NOMO-1 (cell line): ENCODE results near the gene STK33.

Experiments
- DNase-seq, 2 experiments: peaks; one replicate each; lab custom pipeline; 2025; ENCODE audit not compliant: unreplicated experiment in 2 of 2; lab: John Stamatoyannopoulos, UW

STK33 gene

DNA sequence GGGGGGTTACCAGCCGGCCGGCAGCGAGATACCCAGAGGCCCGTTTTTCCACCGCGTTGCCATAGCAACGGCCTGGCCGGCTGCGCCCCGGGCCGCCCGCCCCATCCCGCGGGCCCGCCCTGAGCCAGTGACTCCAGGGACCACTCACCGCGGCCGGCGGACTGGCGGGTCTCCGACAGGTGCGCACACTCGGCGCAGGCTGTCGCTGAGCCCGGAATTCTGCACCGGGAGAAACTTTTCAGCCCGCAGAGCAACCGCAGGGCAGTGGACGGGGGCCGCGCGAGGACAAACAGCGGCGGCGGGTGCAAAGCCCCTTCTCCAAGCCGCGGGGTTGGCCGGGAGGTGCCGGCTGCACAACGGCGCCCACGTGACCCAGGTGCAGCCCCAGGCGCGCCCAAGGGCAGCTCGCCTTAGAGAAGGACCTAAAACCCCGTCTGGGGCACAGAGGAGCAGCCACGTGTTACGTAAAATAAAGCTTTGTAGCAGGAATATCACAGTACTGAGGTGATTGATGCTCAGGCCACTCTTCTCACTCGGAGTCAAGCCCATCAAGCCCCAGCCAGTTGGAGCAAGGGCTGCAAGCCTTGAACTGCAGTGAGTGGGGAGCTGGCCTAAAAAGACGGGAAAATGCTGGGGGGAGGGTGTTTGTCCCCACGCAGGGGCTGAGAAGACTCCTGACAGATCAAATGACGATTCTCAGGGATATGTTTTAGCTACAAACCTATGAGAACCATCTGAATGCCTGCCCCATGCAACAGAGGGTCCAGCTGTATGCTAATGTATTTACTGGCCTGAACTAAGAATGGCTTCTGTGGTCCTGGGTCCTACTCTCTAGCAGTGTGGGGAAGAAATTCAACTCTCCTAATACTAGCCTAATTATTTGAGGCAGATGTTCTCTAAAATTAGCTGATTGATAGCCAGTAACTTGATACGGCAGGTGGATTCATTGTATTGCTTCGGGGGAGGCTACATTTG is at the start of gene STK33:
STK33 (minus strand) TSS at position 294 of the 975 bp plus-strand sequence. CDS start 119,323 bp downstream, outside the sequence.
- DNase-seq: peak; percentile 31 to 46

DNA sequence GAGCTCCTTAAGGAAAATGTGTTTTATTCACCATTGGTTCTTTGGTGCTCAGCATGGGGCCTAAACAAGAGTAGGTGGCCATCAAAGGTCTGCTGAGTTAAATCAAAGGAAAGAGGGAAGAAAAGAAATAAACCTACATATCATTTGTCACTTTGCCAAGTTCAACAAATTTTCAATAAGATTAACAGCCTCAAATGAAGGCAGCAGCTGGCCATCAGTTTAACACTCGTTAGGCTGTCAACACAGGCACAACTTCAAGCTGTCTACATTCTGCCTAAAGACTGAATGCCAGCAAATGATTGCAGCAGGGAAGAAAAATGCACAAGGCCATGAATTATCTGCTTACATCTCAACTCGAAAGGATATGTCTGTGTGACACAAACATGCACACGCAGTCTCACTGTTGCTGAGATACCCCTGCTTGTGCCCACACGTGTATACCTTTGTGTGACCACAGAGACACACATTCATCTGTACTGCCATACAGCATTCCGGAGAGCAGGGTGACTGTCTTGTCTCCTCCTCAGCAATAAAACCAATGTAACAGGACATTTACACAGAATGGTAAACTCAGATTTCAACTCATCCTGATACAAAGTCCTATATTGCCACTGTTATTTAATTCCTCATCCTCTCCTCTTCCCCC is 48.3 kb upstream of the STK33 start:
- no peak for DNase-seq

DNA sequence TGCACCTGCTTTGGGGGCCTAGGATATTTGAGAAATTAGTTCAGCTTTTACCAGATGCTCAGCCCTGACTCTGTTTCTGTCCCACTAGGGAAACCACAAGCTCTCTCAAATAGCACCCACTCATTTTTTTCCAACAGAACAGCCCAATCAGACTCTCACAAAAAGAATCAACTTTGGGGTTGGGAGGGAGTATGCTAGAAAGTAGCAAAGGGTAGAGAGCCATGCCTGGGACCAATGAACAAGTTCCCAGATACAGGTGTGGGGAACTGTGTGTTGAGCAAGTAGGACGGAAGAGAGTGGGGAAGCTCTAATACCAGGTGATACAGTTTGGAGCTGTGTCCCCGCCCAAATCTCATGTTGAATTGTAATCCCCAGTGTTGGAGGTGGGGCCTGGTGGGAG is 47.3 kb upstream of the STK33 start:
- no peak for DNase-seq

DNA sequence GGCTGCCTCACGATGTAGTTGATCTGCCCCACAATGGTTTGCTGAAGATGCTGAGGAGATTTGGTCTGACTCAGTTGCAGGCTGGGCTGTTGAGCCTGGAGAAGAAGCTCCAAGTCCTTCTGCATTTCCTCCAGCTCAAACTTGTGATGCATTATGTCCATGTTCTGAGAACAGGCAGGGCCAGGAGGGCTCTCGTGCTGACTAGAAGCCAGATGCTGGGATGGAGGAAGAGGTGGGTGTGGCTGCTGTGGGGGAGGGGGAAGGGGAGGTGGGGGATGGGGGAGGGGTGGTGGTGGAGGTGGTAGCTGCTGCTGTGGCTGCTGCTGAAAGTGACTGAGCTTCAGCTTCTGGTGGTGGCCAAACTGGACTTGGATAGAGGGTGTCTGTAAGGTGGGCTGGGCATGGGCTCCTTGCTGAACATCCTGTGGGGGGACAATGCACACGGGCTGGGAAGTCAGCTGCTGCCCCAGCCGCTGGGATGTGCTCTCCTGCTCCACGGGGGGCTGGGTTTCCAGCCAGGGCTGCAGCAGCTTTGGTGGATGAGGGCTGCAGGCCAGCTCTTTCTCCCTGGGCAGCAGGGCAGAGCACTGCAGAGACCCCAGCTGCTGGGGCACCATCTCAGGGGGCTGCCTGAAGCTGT is 46.4 kb upstream of the STK33 start:
- DNase-seq: no peak

DNA sequence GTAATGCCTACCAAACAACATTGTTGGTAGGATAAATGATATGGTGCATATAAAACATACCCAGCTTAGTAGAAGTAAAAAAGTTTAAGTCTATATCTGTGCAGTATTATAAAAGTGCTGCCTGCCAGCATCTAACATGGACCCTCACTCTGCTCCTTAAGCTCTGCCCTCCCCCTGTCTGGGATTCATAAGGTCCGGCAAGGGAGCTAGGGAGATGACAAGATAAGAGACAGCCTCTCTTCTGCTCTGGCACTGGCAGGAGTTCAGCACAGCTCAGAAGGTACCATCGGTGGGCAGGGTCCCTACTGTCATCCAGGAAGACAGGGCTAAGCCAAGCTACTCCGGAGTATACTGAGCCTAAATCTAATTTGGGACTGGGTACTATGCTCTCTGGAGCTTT is 45.6 kb upstream of the STK33 start:
- no peak for DNase-seq

DNA sequence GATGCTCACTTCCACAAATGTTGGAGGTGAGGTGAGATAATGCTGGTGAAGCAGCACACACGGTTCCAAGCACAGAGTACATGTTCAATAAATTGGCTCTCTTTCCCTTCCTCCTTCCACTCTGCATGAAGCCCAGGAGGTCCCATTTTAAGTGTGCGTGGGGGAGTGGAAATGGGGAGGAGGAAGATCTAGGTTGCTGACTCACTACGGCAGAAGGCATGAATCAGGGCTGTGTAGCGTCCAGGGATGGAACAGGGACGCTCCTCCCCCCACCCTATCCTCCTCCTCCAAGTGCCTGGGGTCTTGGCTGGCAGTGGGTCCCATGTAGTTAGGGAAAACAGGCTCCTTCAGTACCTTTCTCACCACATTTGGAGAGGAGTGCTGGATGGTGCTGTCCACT is 44.3 kb upstream of the STK33 start:
- no peak for DNase-seq

DNA sequence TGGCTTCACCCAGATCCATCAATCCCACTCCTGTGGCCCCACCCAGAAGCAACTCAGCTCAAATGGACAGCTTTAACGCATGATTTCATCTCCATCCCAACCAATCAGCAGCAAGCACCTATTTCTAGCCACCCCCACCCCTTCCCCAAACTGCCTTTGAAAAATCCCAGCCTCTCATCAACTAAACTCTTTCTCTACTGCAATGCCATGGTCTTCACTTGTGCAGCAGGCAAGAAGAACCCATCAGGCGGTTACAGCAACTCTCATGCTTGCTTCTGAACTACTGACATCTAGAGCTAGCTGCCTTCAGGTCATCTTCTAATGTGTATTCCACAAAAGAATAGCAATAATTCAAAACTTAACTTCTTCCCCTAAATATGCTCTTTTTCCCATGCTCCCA is 42.1 kb upstream of the STK33 start:
- no peak for DNase-seq

DNA sequence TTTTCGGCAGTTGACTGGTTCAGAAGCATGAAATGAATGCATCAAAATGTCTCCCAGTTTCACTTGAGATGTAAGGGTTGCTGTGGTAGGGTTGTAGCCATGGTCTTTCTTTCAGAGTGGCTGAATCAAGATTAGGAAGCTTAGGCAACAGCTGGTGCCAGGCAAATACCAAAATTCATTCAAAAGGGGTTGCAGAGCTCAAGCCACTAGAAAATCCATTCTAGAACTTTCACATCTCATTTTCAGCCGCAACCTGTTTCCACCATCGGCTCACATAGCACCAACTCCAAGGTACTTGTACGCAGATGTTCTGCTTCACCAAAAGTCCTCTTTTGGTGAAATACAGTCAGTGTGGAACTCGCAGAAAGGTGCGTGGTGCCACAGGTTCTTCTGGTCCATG is 40.5 kb upstream of the STK33 start:
- DNase-seq: no peak

DNA sequence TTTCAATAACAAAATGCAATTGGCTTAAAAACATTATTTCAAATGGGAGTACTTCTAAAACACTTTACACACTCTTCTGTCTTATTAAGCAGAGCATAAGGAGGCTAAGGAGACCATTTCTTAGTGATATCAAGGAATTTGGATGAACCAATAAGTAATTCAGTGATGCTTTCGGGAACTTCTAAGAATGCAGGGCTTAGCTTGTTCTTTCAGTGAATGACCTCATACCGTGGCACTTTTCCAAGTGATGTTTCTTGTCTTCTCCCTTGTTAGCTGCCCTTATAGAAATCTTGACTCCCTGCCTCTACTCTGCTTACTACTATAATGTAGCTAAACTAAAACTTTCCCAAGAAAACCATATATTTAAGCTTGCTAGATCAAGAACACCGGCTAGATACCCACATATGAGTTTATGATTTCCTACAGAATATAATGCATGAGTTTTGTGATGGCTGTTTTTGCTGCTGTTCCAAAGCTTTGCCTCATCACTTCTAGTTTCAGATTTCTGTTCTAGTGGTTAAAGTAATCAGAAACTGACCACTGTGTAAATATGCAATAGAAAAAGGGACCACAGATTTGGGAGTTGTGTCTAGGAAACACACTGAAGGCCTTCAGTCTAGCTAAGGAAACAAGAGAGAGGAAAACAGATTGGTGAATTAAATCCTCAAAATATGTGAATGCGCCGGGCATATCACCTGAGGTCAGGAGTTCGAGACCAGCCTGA is 37.5 kb upstream of the STK33 start:
- no peak for DNase-seq

DNA sequence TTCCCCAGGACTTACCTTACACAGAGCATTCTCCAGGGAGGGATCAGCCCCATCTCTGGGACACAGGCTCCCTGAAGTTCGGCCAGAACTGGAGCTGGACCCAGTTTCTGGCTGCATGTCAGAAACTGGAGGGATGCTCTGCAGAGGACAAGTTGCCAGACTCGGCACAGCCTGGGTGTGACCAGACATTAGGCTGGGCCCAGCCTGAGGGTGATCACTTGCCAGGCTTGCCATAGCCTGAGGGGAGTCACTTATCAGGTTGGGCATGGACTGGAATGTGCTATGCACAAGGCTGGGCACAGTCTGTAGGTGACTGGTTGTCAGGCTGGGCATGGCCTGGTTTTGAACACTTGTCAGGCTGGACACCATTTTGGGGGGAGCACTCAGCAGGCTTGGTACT is 30.7 kb upstream of the STK33 start:
- DNase-seq: no peak

DNA sequence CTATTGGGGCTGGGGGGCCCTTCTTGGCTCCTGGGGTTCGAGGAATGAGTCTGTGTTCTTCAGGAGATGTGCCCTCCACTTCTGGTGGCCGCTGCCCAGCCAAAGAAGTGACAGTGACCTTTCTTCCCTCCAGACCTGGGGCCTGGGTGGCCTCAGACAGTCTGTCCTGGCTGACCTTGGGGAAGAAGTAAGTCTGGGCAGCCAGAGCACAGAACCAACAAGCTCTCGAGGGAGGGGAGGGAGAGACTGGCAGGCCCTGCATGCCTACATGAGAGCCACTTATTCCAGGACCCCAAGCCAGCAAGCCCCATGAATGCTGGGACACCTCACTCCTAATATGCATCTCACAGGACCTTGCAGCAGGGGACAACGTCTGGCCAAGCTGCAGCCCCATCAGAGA is 27.1 kb upstream of the STK33 start:
- no peak for DNase-seq

DNA sequence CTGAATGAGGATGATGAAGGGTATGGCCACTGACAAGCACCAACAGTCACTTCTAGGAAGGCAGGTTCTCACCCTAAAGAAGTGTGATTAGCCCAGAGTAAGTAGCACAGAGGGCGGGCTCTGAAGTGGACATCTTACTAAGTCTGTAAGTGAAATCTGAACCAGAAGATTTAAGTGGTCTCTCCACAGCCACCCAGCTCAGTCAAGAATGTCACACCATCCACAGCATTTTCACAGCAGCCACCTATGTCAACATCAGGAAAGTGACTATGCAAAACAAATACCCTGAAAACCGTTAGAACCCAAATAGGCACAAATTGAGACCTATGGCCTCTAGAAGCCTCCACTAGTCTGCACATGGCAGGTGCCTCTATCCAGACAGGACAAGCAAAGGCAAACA is 23.0 kb upstream of the STK33 start:
- DNase-seq: no peak

DNA sequence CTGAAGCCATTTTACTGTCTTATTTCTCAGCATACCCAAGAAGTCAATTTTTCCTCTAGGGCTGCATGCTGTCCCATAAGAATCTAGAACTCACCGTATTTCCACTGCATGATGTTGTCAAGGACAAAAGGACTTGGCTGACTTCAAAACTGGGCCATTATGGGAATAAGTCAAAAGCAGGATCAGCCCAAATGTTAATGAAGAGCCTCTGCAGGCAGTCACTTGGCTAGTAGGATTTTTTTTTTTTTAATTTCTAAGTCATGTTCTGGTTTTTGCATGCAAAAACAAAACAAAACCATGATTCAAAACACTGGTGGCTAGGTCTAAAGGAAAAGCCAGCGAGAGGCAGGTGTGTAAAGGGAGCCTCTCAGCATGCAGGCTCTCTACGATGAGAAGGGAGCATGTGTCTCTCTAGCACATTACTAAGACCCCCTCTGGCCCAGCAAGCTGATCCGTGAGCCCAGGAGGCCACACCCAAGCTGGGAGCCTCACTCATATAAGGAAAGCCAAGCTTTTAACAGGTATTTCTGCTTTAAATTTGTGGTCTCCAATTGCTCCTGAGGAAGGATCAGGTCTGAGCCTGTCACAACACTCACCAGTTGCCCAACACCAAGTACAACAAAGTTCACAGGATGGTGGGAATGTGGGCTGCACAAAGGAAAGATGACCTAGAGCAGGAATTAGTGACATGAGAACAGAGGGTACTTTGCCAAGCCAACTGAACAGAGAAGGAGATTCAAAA is 21.4 kb upstream of the STK33 start:
- no peak for DNase-seq

DNA sequence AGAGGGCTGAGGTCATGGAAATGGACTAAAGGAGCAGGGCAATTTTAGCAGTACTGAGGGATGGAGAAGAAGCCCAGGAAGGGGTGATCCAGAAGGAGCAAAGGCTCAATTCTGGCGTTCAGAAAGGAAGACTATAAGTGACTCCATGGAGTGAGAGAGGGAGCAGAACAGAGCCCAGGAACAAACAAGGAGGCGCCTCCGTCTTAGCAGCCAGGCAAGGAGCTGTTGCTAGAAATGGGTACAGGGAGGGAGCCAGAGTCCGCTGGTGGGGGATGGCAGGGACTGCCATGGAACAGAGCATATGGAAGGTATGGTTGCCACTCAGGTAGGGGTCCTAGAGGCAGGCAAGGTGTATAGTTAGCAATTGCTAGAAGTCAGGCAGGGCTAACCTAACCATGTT is 20.5 kb upstream of the STK33 start:
- no peak for DNase-seq

DNA sequence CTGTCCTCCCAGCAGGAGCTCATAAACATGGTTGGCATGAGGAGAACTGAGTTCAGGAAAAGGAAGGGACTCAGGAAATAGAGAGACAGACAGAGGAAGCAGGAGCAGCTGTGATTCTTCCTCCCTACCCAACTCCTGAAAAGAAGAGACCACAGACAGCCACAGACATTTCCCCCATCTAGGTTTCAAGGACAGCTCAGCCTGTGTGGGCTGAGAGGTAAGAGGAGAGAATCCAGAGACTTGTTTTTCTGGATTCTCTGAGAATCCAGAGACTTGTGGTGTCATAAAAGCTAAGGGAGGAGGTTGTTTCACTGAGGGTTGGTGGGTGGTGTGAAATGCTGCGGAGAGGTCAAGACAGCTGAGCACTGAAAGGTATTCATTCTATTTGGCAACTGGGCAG is 19.0 kb upstream of the STK33 start:
- no peak for DNase-seq

DNA sequence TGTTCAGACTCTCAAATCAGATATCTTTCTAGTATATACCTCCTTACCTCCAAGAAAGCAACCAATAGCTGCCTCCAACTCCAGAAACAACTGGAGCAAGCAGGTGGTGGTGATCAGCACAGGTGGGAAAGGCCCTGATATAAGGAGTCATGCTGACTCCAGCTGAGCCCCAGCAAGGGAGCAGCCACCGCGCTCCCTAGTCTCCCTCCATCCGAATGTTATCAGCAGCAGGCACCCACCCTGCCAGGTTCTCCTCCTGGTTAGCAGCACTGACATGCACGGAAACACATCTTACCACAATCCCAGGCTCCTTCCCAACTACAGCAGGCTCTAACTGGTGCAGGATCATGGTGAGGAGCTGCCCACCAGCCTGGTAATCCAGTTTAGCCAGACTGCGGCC is 18.5 kb upstream of the STK33 start:
- no peak for DNase-seq

DNA sequence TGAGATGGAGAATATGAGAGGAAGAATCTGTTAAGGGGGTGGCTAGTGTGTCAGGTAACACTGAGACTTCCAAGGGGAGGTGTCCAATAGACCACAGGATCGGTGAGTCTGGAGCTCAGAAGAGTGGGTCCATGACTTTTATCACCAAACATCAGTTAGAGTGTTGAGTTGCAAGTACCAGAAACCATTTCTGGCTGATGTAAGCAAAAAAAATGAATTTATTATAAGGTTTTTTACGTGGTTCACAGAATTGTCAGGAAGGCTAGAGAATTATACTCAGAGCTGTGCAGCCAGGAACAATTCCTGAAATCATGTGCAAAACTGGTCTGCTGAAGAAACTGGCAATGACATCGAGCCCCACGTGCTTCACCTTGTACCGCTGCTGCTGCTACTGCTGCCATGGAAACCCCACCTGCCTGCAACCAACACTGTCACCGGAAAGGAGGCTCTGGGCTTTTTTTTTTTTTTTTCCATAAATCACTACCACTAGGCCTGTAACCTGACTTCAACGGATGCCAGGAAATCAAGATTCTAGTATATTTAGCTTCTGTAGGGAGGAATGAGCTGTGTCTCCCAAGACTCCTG is 16.6 kb upstream of the STK33 start:
- no peak for DNase-seq

DNA sequence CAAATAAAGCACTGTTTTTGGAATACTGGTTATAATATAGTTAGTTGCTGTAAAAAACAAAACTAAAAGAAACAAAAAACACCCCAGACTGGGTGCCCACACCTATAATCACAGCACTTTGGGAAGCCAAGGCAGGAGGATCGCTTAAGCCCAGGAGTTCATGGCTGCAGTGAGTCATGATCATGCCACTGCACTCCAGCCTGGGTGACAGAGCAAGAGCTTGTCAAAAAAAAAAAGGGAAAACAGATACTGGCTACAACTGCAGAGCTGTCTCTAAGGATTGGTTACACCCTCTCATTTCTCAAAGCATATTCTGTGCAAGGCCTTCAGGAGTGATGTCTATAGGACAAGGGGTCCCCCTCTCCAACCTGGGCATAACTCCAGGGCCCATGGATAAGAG is 14.6 kb upstream of the STK33 start:
- DNase-seq: no peak

DNA sequence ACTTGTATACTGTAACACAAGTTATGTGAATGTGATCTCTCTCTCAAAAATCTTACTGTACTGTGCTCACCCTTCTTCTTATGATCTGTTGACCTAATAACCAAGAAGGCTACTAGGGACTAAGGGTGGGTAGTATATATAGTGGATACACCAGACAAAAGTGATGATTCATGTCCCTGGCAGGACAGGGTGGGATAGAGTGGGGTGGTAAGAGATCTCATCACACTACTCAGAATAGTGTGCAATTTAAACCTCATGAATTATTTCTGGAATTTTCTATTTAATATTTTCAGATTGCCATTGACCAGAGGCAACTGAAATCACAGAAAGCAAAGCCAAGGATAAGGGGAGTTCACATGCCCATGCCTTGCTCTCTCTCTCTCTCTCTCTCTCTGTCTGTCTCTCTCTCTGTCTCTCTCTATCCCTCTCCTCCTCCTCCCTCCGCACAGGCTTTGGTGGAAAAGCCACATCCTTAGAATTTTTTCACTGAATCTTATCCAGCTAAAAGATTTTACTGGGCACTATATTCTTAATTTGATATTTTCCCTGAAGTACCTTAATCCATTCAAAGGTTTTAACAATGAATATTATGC is 12.0 kb upstream of the STK33 start:
- DNase-seq: no peak
